Effector CD4-positive, alpha-beta T cell (primary cell): Measurements from ENCODE around the gene SNPH.

ENCODE experiments used
- DNase-seq: peaks from one replicate; pipeline ENCODE4 v3.0.0-alpha.2; 2020

The SNPH gene

DNA sequence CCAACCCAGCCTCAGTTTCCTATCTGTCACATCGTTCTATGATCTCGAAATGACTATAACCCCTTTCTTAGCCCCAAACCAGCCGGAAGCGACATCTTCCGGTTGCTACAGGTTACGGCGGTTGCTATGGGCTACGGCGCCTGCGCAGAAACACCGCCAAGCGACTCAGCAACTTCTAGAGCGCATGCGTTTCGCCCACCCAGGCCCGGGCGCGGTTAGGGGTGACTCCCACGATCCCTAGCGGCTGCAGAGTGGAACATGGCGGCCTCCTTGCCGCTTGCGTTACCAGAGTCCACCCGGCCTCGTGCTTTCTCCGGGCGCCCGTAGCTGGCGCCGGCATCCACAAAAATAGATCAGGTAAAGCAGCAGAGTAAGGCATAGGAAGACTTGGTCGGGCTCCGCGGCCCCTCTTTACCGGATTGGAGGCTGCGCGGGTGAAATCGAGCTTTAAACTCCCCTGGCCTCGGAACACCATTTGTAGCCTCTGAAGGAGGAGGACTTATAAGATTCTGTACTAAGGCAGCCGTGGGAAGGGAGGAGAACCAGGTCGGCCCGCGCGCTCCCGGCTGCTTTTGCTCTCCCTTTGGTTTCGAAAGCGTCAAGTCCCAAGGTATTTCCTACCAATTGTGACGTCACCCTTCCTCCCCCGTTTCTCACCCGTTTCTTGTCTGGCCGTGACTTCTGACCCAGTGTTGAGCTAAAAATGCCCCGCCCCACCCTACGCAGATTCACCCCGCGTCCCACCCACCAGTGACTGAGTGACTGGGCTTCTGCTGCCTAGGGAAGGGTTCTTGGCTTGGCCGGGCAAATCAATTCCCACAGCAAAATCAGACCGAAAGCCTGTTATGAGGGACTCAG is 59.3 kb downstream of the SNPH start:
- DNase-seq = peak; percentile 99

- DNase-seq = no peak
Observed at GRCh38 chr20:1326031-1326930, 60.2 kb downstream of the SNPH start.

DNA sequence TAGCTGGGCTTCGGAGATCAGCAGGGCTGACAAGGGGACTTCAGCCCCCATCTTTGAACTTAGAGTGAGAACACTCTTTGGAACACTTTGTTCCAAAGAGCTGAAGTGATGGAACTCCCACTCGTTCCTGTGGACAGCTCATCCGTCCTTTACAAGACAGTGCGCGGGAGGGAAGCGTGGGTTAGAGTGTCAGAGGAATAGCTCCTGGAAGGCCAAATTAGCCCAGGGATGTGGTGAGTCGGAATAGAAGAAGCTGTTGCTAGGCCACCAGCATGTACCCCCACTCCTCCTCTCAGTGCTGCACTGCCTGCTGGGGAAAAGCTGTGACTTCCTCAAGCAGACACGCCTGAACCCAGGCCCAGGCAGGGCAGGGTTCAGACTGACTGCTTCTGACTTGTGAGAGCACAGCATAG is 61.2 kb downstream of the SNPH start:
- DNase-seq = no peak

DNA sequence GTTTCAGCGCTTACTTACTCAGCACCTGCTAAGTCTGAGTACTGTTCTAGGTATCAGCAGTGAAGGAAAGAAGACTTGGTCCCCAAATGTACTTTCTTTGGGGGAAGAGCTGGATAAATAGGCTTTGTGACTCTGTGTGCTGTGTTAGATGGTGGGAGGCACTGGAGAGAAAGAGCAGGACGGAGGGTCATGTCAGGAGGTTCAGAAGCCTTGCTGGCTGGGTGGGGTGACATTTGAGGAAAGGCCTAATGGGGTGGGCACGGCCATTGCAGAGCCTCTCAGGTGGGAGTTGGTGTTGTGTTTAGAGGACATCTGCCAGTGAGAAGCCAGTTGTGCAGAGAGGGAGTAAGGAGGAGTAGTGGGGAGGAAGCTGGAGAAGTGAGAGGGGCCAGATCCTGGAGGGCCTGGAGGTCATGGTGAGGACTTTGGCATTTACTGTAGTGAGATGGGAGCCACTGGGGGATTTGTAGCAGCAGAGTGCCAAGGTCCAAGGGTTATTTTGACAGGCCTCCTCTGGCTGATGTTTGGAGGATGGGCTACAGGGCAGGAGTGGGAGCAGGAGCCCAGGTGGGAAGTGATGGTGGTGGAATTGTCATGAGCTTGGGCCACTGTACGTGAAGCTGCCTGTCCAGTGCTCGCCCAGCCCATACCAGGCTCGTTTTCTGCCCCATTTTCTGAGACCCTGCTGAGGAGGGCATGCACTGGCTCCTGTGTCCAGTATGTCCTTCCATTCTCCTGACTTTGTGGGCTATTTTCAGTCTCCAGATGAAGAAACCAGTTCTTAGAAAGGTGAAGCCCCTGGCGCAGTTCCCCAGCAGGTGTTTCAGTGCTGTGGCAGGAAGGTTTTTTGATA is 62.0 kb downstream of the SNPH start:
- DNase-seq = no peak

- no peak for DNase-seq
Observed at GRCh38 chr20:1328680-1329330, 62.7 kb downstream of the SNPH start, which contains the start of gene SDCBP2. TSS of gene SDCBP2 (minus strand) at chr20:1329139. CDS start at chr20:1320416, 8,723 bp downstream.

GRCh38 chr20:1330075-1330830 is 64.2 kb downstream of the SNPH start:
- DNase-seq = no peak

DNA sequence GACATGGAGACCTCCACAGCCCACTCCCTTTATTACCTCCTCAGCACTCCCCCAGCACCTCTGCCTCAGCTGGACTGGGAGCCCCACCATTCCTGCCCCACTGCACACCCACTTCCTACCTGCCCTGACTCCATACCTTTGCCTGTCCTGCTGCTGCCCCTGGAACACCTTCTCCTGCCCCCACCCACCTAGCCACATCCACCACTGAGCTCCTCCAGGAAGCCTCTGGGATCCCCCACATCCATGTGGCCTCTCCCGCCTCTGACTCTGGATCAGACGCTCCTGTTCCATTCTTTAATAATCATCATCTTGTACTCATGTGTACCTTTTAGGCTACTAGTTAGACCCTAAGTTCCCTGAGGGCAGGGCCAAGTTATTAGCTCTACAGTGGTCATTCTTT is 65.0 kb downstream of the SNPH start:
- DNase-seq = no peak

DNA sequence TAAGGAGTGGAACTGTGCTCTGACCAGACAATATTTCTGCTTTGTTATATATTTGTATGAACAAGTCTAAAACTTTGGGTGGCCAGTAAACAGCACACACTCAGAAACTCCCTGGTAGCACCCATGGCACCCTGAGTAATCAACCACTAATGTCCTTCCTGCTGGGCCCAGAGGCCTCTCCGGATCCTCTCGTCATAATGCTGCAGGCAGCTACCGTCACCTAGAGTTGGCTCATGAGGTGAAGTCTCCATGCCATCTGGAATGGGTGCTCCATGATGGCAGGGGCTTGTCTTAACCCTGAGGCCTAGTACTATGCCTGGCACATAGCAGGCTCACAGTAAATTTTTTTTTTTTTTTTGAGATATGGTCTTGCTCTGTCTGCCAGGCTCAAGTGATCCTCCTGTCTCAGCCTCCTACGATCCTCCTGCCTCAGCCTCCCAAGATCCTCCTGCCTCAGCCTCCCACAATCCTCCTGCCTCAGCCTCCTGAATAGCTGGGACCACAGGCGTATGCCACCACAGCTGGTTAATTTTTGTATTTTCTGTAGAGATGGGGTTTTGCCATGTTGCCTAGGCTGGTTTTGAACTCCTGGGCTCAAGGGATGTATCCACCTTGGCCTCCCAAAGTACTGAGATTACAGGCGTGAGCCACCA is 65.8 kb downstream of the SNPH start:
- no peak for DNase-seq

GRCh38 chr20:1332749-1333300 is 66.7 kb downstream of the SNPH start:
- no peak for DNase-seq

GRCh38 chr20:1333462-1334369 is 67.6 kb downstream of the SNPH start:
- DNase-seq = no peak

DNA sequence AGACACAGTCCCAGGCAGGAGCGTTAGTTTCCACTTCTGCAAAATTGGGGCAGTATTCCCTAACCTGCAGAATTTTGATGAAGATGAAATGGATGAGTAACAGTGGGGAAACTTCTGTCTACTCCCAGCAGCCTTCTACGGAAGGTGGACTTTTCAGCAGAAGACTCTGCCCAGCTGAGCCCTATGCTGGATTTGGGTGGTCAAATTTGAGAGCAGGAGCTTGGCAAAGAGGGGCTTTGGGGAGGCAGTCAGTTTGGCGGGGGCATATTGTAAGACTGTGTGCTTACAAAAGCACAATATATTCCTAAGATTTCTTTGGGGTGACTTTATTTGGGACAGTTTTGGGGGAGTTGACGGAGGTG is 68.3 kb downstream of the SNPH start:
- no peak for DNase-seq

GRCh38 chr20:1334761-1335160 is 68.7 kb downstream of the SNPH start:
- DNase-seq = no peak

GRCh38 chr20:1335961-1336698 is 70.0 kb downstream of the SNPH start:
- DNase-seq = no peak

GRCh38 chr20:1336699-1337367 is 70.7 kb downstream of the SNPH start:
- no peak for DNase-seq

- no peak for DNase-seq
Observed at GRCh38 chr20:1337441-1337840, 71.3 kb downstream of the SNPH start.

- no peak for DNase-seq
Observed at GRCh38 chr20:1338096-1338495, 72.0 kb downstream of the SNPH start.

DNA sequence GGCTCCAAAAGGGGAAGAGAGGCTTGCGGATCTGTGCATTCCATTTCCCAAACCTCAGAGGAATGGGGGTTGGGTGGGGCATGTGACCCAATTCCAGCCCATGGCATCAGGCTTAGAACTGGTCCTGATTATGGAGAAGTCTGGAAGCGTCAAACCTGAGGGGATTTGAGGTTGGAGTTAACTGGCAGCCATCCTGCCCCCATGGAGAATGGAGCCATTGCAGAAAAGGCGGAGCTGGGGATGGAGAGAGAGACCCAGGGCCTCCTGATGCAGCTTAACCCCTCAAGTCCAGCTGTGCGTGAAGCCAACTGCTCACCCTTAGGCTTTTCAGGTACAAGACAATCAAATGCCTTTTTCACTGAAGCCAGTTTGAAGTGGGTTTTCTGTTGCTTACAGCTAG is 72.7 kb downstream of the SNPH start:
- DNase-seq = no peak
